Measurements from ENCODE around the gene USP26.
"Not testable (repeated sequence)": the region's sequence is repeated elsewhere in the genome, so short reads cannot be mapped to it uniquely, and the experiment has no call there.

Gene USP26, protein sequence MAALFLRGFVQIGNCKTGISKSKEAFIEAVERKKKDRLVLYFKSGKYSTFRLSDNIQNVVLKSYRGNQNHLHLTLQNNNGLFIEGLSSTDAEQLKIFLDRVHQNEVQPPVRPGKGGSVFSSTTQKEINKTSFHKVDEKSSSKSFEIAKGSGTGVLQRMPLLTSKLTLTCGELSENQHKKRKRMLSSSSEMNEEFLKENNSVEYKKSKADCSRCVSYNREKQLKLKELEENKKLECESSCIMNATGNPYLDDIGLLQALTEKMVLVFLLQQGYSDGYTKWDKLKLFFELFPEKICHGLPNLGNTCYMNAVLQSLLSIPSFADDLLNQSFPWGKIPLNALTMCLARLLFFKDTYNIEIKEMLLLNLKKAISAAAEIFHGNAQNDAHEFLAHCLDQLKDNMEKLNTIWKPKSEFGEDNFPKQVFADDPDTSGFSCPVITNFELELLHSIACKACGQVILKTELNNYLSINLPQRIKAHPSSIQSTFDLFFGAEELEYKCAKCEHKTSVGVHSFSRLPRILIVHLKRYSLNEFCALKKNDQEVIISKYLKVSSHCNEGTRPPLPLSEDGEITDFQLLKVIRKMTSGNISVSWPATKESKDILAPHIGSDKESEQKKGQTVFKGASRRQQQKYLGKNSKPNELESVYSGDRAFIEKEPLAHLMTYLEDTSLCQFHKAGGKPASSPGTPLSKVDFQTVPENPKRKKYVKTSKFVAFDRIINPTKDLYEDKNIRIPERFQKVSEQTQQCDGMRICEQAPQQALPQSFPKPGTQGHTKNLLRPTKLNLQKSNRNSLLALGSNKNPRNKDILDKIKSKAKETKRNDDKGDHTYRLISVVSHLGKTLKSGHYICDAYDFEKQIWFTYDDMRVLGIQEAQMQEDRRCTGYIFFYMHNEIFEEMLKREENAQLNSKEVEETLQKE

DNA sequence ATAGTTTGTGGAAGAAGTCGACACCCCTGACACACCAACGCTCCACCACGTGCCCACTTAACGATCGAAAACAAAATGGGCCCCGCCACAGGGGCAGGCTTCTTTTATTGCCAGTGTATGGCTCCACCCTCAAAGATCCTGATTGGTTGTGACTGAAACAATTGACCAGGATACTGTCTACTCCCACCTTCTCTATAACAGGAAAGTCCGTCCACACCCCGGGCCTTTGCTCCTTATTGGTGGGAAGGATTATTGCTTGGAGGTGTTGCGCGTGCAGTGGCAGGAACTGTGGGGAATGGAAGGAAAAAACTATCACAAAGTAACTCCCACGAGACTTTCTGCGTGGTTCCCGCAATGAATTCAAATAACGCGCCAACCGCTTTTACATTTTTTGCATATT lies at the start of gene USP26:
USP26 (minus strand) TSS at position 79 of the 400 bp plus-strand sequence. CDS start 68,889 bp downstream, outside the sequence.
- DNase-seq: no peak

DNA sequence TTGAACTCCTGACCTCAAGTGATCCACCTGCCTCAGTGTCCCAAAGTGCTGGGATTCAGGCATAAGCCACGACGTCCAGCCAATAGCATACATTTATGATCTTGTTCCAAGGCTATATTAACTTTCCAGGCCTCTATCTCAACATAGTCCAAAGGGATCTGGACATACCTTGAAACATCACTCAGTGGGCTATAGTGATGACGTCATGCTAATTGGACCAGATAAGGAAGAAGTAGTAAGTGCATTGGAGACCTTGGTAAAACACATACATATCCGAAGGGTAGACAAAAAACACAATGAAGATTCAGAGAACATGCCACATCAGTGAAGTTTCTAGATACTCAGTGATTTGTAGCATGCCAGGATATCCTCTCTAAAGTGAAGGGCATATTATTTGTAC lies 37.4 kb upstream of the USP26 start:
- no peak for DNase-seq

- no peak for DNase-seq
These were observed 23.5 kb upstream of the USP26 start for GRCh38 chrX:133120406-133120805.

GRCh38 chrX:133094098-133094731 lies 2.7 kb downstream of the USP26 start:
- no peak for DNase-seq

GRCh38 chrX:133090236-133090809 lies 6.6 kb downstream of the USP26 start:
- no peak for DNase-seq

GRCh38 chrX:133089411-133089810 lies 7.5 kb downstream of the USP26 start:
- no peak for DNase-seq

DNA sequence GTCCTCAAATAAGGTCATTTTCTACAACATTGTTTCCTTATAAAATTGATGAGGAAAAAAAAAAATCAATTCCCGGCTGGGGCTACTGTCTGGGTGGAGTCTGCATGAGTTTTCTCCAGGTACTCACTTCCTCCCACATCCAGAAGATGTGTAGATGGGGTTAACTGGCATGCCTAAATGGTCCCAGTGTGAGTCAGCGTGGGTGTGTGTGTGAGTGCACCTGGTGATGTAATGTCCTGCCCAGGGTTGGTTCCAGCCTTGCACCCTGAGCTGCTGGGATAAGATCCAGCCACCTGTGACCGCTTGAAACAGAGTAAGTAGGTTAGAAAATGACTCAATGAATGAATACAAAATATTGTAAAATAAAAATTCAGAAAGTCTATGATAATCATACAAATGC lies 11.1 kb downstream of the USP26 start:
- no peak for DNase-seq

DNA sequence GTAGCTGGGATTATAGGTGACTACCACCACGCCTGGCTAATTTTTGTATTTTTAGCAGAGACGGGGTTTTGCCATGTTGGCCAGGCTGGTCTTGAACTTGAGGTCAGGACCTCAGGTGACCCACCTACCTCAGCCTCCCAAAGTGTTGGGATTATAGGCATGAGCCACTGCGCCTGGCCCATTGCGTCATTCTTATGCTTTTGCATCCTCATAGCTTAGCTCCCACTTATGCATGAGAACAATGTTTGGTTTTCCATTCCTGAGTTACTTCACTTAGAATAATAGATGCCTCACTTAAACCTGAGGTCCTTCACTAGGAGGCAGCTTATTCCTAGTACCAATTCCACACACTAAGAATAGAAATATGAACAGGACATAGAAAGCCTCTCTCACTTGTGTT lies 11.9 kb downstream of the USP26 start:
- DNase-seq: not testable (repeated sequence)

- DNase-seq: no peak
These were observed 13.0 kb downstream of the USP26 start for GRCh38 chrX:133083899-133084298.

- DNase-seq: no peak
These were observed 14.9 kb downstream of the USP26 start for GRCh38 chrX:133081990-133082389.

DNA sequence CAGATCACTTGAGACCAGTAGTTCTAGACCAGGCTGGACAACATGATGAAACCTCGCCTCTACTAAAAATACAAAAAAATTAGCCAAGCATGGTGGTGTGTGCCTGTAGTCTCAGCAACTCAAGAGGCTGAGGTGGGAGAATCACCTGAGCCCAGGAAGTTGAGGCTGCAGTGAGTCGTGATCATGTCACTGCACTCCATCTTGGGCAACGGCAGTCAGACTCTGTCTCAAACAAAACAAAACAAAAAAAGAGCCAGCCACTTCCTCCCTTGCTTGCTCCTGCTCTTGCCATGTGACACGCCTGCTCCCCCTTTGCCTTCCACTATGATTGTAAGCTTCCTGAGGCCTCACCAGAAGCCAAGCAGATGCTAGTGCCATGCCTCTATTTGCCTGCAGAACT lies 19.1 kb downstream of the USP26 start:
- DNase-seq: not testable (repeated sequence)

DNA sequence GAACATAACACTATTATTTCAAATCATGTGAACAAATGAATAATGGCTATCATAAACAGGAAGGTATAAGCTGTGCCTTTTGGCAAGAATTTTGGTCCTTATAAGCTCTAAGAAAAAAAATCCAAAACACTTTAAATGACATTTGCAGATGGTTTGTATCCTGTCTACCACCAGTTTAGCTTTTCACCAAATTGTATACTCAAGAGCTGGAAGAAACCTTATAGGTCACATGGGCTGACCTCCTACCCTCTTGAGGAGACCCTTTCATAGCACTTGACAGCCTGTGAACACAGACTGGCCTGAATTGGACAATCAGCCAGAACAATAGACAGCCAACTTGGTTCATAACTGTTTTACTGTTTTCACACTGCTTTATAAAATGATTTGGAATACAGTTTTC lies 24.3 kb downstream of the USP26 start:
- DNase-seq: no peak

DNA sequence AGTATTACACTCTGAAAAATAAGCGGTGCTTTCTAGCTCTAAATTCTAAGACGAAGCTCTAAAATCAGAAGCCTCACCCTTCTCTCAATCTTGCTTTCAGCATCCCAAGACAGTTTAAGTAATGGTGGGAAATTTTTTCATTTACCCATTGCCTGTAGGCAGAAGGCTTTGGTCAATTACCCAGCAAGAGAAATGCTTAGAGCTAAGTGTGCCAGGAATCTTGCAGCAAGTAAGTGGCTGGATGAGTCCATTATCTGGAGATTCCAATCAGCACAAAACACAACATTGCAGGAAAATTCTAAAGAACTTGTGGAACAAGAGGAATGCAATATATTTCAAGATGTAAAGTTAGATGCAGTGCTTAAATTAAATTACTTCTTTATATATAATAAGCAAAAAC lies 28.4 kb downstream of the USP26 start:
- DNase-seq: no peak

- DNase-seq: no peak
These were observed 40.6 kb downstream of the USP26 start for GRCh38 chrX:133056341-133056740.

DNA sequence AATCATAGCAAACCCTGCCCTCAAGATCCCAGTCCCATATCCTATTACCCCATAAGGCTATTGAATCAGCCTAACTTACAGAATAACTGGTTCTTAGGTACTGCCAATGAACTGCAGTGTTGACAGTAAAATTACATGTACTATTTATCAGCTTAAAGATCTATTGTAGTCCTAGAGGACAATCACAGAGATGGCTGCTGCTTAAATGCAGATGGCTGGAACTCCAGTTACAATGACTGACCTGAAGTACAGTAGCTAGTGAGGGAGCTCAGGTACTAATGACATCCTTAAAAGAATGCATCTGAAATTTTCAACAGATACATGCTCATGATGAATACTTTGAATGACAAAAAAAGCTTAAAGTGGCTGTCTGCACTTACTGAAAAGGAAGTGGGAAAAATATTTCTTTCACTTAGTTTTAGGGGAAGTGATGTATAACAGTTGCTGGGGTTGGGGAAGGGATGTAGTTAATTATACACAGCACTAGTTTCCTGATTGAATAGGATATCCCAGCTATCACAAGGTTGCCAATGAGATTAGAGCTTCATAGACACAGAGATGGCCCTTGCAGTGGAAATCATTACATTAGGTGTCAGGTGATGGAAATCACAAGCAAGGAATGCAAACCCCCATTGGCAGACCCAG lies 42.0 kb downstream of the USP26 start:
- no peak for DNase-seq

GRCh38 chrX:133053861-133054598 lies 42.9 kb downstream of the USP26 start:
- DNase-seq: no peak

- no peak for DNase-seq
These were observed 48.2 kb downstream of the USP26 start for GRCh38 chrX:133048751-133049150.

DNA sequence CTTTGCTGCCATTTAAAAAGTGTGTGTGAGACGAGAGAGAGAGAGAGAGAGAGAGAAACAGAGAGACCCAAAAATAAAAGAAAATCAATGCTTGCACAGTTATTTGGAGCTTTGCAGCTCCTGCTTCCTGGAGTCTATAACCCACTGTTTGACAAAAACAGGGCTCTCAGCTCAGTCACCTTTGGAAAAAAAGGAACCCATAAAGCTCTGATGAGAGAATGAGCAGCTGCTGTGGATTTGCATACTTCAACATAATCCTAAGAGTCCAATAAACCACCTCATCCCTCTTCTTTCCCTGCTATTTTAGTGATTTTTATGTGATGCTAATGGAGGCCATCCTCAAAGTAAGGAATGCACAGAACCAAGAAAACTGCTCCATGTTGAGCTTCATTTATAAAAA lies 50.3 kb downstream of the USP26 start:
- DNase-seq: no peak

DNA sequence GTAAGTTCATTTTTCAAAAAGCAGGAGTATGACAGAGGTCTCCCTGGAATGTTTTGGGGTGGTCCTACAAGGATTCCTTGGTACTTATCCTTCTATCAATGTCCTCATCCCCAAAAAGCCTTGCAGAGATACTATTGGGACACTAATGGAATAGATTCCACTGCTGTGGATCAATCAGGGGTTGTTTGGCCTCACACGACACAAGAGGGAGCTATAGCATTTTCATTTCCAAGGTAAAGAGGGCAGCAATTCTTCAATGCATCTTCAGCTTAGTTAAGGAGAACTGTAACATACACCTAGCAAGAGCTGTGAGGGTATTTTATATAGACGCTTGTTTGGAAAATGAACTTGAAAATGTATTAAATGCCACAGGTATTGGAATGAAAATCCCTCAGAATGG lies 50.9 kb downstream of the USP26 start:
- DNase-seq: no peak

GRCh38 chrX:133044145-133044786 lies 52.6 kb downstream of the USP26 start:
- DNase-seq: not testable (repeated sequence)

DNA sequence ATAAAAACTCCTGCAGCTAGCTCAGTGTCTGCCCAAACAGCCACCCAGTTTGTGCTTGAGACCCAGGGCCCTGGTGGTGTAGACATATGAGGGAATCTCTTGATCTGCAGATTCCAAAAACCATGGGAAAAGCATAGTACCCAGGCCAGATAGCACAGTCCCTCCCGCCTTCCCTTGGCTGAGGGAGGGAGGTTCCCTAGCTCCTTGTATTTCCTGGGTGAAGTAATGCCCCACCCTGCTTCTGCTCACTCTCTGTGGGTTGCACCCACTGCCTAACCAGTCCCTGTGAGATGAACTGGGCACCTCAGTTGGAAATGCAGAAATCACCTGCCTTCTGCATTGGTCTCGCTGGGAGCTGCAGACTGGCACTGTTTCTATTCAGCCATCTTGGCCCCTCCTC lies 54.6 kb downstream of the USP26 start:
- no peak for DNase-seq
